Hepatocyte (in vitro differentiated cells): ENCODE results near the gene SCFD2. TPM values are rescaled to one million over a fixed set of nuclear protein-coding genes. Genes with fewer than 3 reads are reported as not detected.

ENCODE experiments used
- DNase-seq: peaks from one replicate; pipeline ENCODE4 v3.0.0-alpha.2; 2016; ENCODE audit warnings: low spot score
- H2AFZ ChIP-seq: fragments of 200-600 bp; sonication (generic); 2 replicates; pipeline ENCODE4 v1.6.0; 2016; ENCODE audit warnings: antibody characterized with exemption, mild to moderate bottlenecking
- H3K27ac ChIP-seq: fragments of 200-600 bp; sonication (generic); 2 replicates; pipeline ENCODE4 v1.5.1; 2016; ENCODE audit warnings: mild to moderate bottlenecking
- H3K27me3 ChIP-seq: fragments of 200-600 bp; sonication (generic); 2 replicates; pipeline ENCODE4 v1.6.1; 2016
- H3K36me3 ChIP-seq: fragments of 200-600 bp; sonication (generic); replicated peaks from 2 replicates; pipeline ENCODE4 v1.5.1; 2016; ENCODE audit warnings: low read depth; ENCODE audit not compliant: insufficient read depth
- H3K4me1 ChIP-seq: fragments of 200-600 bp; sonication (generic); 2 replicates; pipeline ENCODE4 v1.5.1; 2016; ENCODE audit warnings: mild to moderate bottlenecking, moderate library complexity; ENCODE audit not compliant: insufficient read depth
- H3K4me2 ChIP-seq: fragments of 200-600 bp; sonication (generic); 2 replicates; pipeline ENCODE4 v1.6.0; 2016
- H3K4me3 ChIP-seq: fragments of 200-600 bp; sonication (generic); 2 replicates; pipeline ENCODE4 v1.5.1; 2016; ENCODE audit warnings: mild to moderate bottlenecking
- H3K79me2 ChIP-seq: fragments of 200-600 bp; sonication (generic); 2 replicates; pipeline ENCODE4 v1.6.0; 2017; ENCODE audit warnings: mild to moderate bottlenecking
- H3K9me2 ChIP-seq: fragments of 200-600 bp; sonication (generic); replicated peaks from 2 replicates; pipeline ENCODE4 v1.6.0; 2017; ENCODE audit warnings: mild to moderate bottlenecking; ENCODE audit not compliant: insufficient read depth
- H3K9me3 ChIP-seq: fragments of 200-600 bp; sonication (generic); 2 replicates; pipeline ENCODE4 v1.5.1; 2016; ENCODE audit warnings: low read depth, mild to moderate bottlenecking
- H4K20me1 ChIP-seq: fragments of 200-600 bp; sonication (generic); 2 replicates; pipeline ENCODE4 v1.6.0; 2016; ENCODE audit warnings: mild to moderate bottlenecking; ENCODE audit not compliant: insufficient read depth, poor library complexity, severe bottlenecking
- EZH2 ChIP-seq: fragments of 200-600 bp; sonication (generic); IDR thresholded peaks from 2 replicates; pipeline ENCODE4 v1.6.1; 2016; ENCODE audit warnings: antibody characterized with exemption, mild to moderate bottlenecking, borderline replicate concordance
- EZH2phosphoT487 ChIP-seq: fragments of 200-600 bp; sonication (generic); IDR thresholded peaks from one replicate; pipeline ENCODE4 v1.6.1; 2018; ENCODE audit warnings: antibody characterized with exemption, mild to moderate bottlenecking, low read depth, moderate library complexity; ENCODE audit not compliant: unreplicated experiment, severe bottlenecking
- WGBS: methylation state at CpG from one replicate; pipeline ENCODE4 v1.1.6; 2016; ENCODE audit warnings: low lambda C conversion rate; ENCODE audit errors: missing lambda C conversion rate; 5-methylcytosine and 5-hydroxymethylcytosine counted together
- polyA plus RNA-seq: library from polyadenylated mRNA; unstranded; fragments of >200 nt; fragmentation: Nextera tagmentation; extraction: Ambion mirVana; gene quantifications from 2 replicates; pipeline ENCODE4 v1.2.1, GENCODE V29; 2016
- total RNA-seq: library from RNA; depleted of rRNA; stranded (reverse); fragments of >200 nt; gene quantifications from 2 replicates; pipeline ENCODE4 v1.2.3, GENCODE V29; 2014
- TF ChIP-seq, protein P1 (sequence below): fragments of 200-600 bp; sonication (generic); IDR thresholded peaks from 2 replicates; pipeline ENCODE4 v1.5.1; 2016; ENCODE audit warnings: antibody characterized with exemption, mild to moderate bottlenecking; ENCODE audit not compliant: poor library complexity

Gene SCFD2
- total and polyA plus RNA-seq, 2 experiments from 2014 or later: 8.4 to 15.7 TPM

DNA sequence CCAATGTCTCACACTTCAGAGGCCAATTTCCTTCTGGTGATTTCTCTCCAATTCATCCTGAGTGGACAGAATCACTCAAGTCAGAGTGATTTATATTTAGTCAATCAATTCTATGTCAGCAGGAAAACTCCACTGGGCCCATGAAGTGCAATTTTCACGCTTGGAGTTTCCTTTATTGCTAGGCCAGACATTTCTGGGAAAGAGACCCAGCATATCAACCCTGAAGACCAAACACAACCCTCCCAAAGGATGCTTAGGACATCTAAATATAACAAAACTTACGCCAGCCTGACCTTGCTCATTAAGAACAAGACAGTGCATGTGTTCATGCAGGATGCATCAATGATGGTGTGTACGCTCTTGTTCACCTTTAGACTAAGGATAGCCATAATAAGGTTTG lies 347.4 kb downstream of the SCFD2 start:
- no peak overlapping the region for H2AFZ ChIP-seq
- H3K4me3 ChIP-seq: no peak overlapping the region
- no peak for DNase-seq
- no peaks in the 10 kb centered on the region for H3K36me3 ChIP-seq
- H3K27ac ChIP-seq: no peak overlapping the region
- no peaks in the 10 kb centered on the region for H3K27me3 ChIP-seq
- no peaks in the 10 kb centered on the region for H3K9me3 ChIP-seq
- no peaks in the 10 kb centered on the region for H4K20me1 ChIP-seq
- peaks cover 30% of the 10 kb centered on the region for H3K4me1 ChIP-seq
- no peaks in the 10 kb centered on the region for H3K9me2 ChIP-seq
- 98% methylated on average over 3 of the region's 3 CpGs for WGBS
- H3K4me2 ChIP-seq: no peak overlapping the region
- TF ChIP-seq EZH2phosphoT487: no peak
- TF ChIP-seq, protein P1, sequence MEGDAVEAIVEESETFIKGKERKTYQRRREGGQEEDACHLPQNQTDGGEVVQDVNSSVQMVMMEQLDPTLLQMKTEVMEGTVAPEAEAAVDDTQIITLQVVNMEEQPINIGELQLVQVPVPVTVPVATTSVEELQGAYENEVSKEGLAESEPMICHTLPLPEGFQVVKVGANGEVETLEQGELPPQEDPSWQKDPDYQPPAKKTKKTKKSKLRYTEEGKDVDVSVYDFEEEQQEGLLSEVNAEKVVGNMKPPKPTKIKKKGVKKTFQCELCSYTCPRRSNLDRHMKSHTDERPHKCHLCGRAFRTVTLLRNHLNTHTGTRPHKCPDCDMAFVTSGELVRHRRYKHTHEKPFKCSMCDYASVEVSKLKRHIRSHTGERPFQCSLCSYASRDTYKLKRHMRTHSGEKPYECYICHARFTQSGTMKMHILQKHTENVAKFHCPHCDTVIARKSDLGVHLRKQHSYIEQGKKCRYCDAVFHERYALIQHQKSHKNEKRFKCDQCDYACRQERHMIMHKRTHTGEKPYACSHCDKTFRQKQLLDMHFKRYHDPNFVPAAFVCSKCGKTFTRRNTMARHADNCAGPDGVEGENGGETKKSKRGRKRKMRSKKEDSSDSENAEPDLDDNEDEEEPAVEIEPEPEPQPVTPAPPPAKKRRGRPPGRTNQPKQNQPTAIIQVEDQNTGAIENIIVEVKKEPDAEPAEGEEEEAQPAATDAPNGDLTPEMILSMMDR: no peak
- no peak for TF ChIP-seq EZH2
- no peaks in the 10 kb centered on the region for H3K79me2 ChIP-seq

DNA sequence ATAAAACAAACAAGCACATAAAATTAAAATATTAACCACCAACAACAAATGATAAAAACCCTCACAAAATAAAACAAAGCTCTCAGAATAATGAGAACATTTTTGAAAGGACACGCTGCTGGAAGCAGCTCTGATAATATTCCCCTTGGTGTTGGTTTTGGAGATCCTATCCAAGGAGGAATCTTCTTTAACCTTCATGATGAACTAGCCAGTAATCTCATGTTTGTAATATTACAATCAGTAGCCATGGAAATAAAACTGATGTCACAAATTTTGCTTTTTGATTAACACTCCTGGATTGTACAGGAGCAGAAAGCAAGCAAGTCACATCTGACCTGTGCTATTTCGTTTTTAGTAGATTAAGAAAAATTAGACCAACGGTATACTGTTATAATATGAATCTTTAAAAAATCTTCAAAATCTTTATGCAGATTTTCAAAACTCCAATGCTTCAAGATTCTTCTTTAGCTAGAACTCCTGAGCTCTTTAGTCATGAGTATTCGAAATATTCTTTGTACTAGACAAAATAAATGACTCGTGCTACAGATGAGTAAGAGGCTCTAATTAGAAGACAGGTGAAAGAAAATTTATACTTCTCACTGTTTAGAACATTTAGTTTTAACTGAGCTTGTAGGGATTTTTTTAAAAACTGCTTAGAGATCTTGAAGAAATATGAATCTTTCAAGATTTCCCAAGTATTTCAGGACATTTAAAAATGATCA lies 349.6 kb downstream of the SCFD2 start:
- H3K9me2 ChIP-seq: no peaks in the 10 kb centered on the region
- TF ChIP-seq, protein P1: no peak
- no peak for TF ChIP-seq EZH2phosphoT487
- TF ChIP-seq EZH2: no peak
- 86% methylated on average over 5 of the region's 5 CpGs for WGBS
- peak overlapping the region; percentile 12 for H3K27ac ChIP-seq
- H3K9me3 ChIP-seq: no peaks in the 10 kb centered on the region
- no peaks in the 10 kb centered on the region for H4K20me1 ChIP-seq
- no peaks in the 10 kb centered on the region for H3K36me3 ChIP-seq
- H3K79me2 ChIP-seq: no peaks in the 10 kb centered on the region
- no peak overlapping the region for H3K4me2 ChIP-seq
- peaks cover 50% of the 10 kb centered on the region for H3K4me1 ChIP-seq
- DNase-seq: no peak
- H3K27me3 ChIP-seq: no peaks in the 10 kb centered on the region
- H2AFZ ChIP-seq: no peak overlapping the region
- H3K4me3 ChIP-seq: no peak overlapping the region

DNA sequence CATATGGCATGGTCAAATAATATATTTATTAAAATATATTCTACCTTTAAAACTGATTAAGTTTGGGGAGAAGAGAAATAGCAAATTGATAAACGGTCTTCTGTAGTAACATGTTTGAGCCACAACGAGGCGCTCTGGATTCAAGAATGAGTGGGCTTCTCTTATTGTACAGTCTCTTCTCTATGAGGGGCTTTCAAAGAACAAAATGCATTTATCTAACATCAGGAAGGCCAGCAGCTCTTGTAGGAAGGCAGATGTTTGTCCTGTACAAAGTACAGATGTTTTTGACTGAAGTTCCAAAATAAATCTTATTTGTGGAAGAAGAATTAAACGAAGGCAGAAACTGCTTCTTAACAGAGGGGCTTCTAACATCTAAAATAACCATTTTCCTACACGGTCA lies 350.2 kb downstream of the SCFD2 start:
- H4K20me1 ChIP-seq: no peaks in the 10 kb centered on the region
- H3K4me2 ChIP-seq: peak overlapping the region; percentile 17
- no peaks in the 10 kb centered on the region for H3K27me3 ChIP-seq
- H3K79me2 ChIP-seq: no peaks in the 10 kb centered on the region
- no peak overlapping the region for H2AFZ ChIP-seq
- H3K9me3 ChIP-seq: no peaks in the 10 kb centered on the region
- TF ChIP-seq EZH2: no peak
- TF ChIP-seq, protein P1: peak; percentile 91
- peak overlapping the region; percentile 12 for H3K27ac ChIP-seq
- no peak overlapping the region for H3K4me3 ChIP-seq
- WGBS: 21% methylated on average over 5 of the region's 5 CpGs
- H3K9me2 ChIP-seq: no peaks in the 10 kb centered on the region
- DNase-seq: peak; percentile 77
- peaks cover 55% of the 10 kb centered on the region for H3K4me1 ChIP-seq
- no peaks in the 10 kb centered on the region for H3K36me3 ChIP-seq
